Measurements from ENCODE around the gene CSK. TPM values are rescaled to one million over a fixed set of nuclear protein-coding genes. Genes with fewer than 3 reads are reported as not detected.

Gene CSK
- total RNA-seq, 1 donor from 2014 or later: 34.0 TPM

GRCh38 chr15:74829486-74829885 is 47.6 kb downstream of the CSK start:
- intact Hi-C loops (cut with micrococcal nuclease): no loop called here
- Histone ChIP-seq H3K4me3 (no peak overlapping the region), H3K4me1 (peaks cover 24% of the 10 kb centered on the region), H3K9me3 (replicated peaks) (no peaks in the 10 kb centered on the region), H3K27ac (replicated peaks) (no peak overlapping the region), H3K27me3 (ENCODE audit: low read depth) (peaks cover 43% of the 10 kb centered on the region), H3K36me3 (no peaks in the 10 kb centered on the region)
- no peak for DNase-seq
- TF ChIP-seq, protein P1, sequence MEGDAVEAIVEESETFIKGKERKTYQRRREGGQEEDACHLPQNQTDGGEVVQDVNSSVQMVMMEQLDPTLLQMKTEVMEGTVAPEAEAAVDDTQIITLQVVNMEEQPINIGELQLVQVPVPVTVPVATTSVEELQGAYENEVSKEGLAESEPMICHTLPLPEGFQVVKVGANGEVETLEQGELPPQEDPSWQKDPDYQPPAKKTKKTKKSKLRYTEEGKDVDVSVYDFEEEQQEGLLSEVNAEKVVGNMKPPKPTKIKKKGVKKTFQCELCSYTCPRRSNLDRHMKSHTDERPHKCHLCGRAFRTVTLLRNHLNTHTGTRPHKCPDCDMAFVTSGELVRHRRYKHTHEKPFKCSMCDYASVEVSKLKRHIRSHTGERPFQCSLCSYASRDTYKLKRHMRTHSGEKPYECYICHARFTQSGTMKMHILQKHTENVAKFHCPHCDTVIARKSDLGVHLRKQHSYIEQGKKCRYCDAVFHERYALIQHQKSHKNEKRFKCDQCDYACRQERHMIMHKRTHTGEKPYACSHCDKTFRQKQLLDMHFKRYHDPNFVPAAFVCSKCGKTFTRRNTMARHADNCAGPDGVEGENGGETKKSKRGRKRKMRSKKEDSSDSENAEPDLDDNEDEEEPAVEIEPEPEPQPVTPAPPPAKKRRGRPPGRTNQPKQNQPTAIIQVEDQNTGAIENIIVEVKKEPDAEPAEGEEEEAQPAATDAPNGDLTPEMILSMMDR (IDR thresholded peaks at IDR 0.05; ENCODE audit: borderline replicate concordance): no peak

DNA sequence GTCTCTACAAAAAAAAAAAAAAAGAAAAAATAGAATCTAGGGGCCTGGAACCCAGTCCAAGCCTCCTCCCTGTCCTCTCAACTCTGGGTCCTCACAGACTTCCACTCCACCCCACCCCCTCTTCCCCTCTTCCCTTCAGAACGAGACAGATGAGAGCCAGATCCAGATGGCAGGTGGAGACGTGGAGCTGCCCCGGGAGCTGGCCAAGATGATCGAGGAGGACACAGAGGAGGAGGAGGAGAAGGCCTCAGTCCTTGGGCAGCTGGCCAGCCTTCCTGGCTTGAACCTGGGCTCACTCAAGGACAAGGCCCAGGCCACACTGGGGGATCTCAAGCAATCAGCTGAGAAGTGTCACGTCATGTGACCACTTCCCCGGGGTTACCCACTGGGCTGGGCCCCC is 48.1 kb downstream of the CSK start:
- intact Hi-C loops (cut with micrococcal nuclease): no loop called here
- Histone ChIP-seq H3K4me1 (peaks cover 24% of the 10 kb centered on the region), H3K9me3 (replicated peaks) (no peaks in the 10 kb centered on the region), H3K27ac (replicated peaks) (no peak overlapping the region), H3K4me3 (no peak overlapping the region), H3K27me3 (ENCODE audit: low read depth) (peaks cover 39% of the 10 kb centered on the region), H3K36me3 (no peaks in the 10 kb centered on the region)
- TF ChIP-seq, protein P1 (IDR thresholded peaks at IDR 0.05; ENCODE audit: borderline replicate concordance): no peak
- DNase-seq: no peak

DNA sequence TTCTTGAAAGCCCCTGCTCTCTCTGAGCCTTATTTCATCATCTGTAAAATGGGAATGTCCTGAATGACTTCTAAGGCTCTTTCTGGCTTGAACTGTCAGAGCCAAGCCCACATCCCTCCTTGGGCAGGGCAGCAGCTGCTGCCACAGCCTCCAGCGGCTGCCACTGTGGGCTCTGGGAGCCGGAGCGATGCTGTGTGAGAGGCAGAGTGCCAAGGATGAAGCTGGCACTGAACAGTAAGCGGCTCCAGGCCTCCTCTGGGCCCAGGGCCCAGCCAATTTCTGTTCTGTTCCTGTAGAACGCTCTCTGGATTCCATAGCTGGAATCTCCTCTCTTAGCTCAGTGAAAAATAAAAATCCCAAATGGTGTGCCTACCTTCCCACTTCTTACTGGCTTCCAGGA is 49.0 kb downstream of the CSK start:
- intact Hi-C loops (cut with micrococcal nuclease): no loop called here
- H3K9me3 ChIP-seq (replicated peaks): no peaks in the 10 kb centered on the region
- TF ChIP-seq, protein P1 (IDR thresholded peaks at IDR 0.05; ENCODE audit: borderline replicate concordance): no peak
- peak overlapping the region; percentile 80 for H3K27ac ChIP-seq (replicated peaks)
- DNase-seq: peak; percentile 48
- peaks cover 32% of the 10 kb centered on the region for H3K27me3 ChIP-seq (ENCODE audit: low read depth)
- no peaks in the 10 kb centered on the region for H3K36me3 ChIP-seq
- peaks cover 24% of the 10 kb centered on the region for H3K4me1 ChIP-seq
- H3K4me3 ChIP-seq: no peak overlapping the region

DNA sequence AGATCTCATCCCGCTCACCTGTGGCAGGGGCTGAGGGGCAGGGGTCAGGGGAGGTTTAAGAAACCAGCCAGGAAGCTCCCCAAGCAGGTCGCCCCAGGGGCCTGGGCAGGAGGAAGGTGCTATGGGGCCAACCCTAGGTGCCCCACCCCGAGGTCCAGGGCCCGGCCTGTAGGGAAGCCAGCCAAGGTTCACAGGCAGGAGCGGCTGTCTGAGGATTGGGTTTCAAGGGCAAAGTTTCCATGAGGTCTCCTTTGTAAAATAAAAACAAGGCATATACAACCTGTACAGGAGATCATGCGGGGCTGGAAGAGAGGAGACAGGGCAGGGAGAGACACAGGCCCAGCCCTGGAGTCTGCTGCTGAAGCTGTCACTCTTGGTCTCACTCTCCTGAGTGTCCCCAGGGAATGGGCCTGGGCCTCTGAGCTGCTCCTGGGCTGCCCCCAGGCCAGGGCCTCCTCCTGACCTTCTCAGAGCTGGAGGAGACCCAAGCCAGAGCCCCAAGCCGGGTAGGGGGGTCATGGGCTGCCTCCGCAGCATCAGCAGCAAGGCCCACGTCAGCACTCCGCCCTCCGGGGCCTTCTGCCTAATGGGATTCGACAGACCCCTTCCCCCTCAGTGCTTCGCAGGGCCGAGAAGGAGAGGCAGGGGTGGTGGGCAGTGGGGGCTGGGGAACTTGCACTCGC is 50.1 kb downstream of the CSK start:
- Histone ChIP-seq H3K36me3 (no peaks in the 10 kb centered on the region), H3K4me3 (no peak overlapping the region), H3K9me3 (replicated peaks) (no peaks in the 10 kb centered on the region), H3K27ac (replicated peaks) (peak overlapping the region; percentile 80), H3K27me3 (ENCODE audit: low read depth) (peaks cover 21% of the 10 kb centered on the region), H3K4me1 (peaks cover 18% of the 10 kb centered on the region)
- intact Hi-C loops (cut with micrococcal nuclease): no loop called here
- DNase-seq: no peak
- TF ChIP-seq, protein P1 (IDR thresholded peaks at IDR 0.05; ENCODE audit: borderline replicate concordance): no peak

- peaks cover 12% of the 10 kb centered on the region for H3K27me3 ChIP-seq (ENCODE audit: low read depth)
- H3K4me1 ChIP-seq: peaks cover 18% of the 10 kb centered on the region
- H3K27ac ChIP-seq (replicated peaks): no peak overlapping the region
- TF ChIP-seq, protein P1 (IDR thresholded peaks at IDR 0.05; ENCODE audit: borderline replicate concordance): no peak
- intact Hi-C loops (cut with micrococcal nuclease): no loop called here
- H3K4me3 ChIP-seq: no peak overlapping the region
- no peaks in the 10 kb centered on the region for H3K9me3 ChIP-seq (replicated peaks)
- H3K36me3 ChIP-seq: no peaks in the 10 kb centered on the region
- no peak for DNase-seq
Observed at GRCh38 chr15:74832826-74833225, 50.9 kb downstream of the CSK start.

Data from left ventricle myocardium inferior (tissue), 1 donor.